H1 (cell line): ENCODE data around the gene DSCAM. TPM values are rescaled to one million over a fixed set of nuclear protein-coding genes. Genes with fewer than 3 reads are reported as not detected.

Experiments used
- GABPA ChIP-seq: IDR thresholded peaks from 2 replicates; pipeline ENCODE4 v1.6.1; 2011; ENCODE audit warnings: mild to moderate bottlenecking, low read length, moderate library complexity, borderline replicate concordance; ENCODE audit not compliant: insufficient read depth
- polyA plus RNA-seq, 7 experiments: library from polyadenylated mRNA; depleted of rRNA in 3 of 7; stranded (reverse) in 5 of 7; unstranded in 2 of 7; fragments of >200 nt in 5 of 7; fragments of 200-250 nt in 2 of 7; gene quantifications; 1 replicate in 5 of 7; 2 replicates in 1 of 7; 4 replicates in 1 of 7; pipeline versions ENCODE4 v1.2.1 to v1.2.3, GENCODE V29; 2011 to 2013; ENCODE audit warnings: missing spikeins in 2 of 7, mixed read lengths in 2 of 7
- total RNA-seq: library from RNA; stranded (reverse); fragmentation: NEBNext Ultra II Directional; extraction: Animal tissue kit (Norgen Biotek cat#: 25700); gene quantifications from 2 replicates; pipeline ENCODE4 v1.2.1, GENCODE V29; 2021

DSCAM gene
- total and polyA plus RNA-seq, 2 of the 8 experiments (the other 6 are each of a cell fraction or from before 2014, with no cell fraction given) = 0.02 to 0.15 TPM

GRCh38 chr21:40564318-40564717, 282.6 kb downstream of the DSCAM start (continued):
- no peak for TF ChIP-seq GABPA
